Retinal pigment epithelial cell (primary cell): ENCODE measurements around the gene ZNF740.

Experiments used
- DNase-seq: peaks from one replicate; pipeline ENCODE4 v3.0.0-alpha.2; 2010; ENCODE audit warnings: low read depth
- H3K4me3 ChIP-seq: 2 replicates; pipeline ENCODE4 v1.5.1; 2011; ENCODE audit warnings: mild to moderate bottlenecking, low read length, control low read depth, moderate library complexity
- TF ChIP-seq, protein P1 (sequence below): conservative IDR thresholded peaks from 2 replicates; pipeline ENCODE4 v1.5.1; 2011; ENCODE audit warnings: low read depth, low read length, control low read depth, inconsistent platforms

Gene ZNF740

DNA sequence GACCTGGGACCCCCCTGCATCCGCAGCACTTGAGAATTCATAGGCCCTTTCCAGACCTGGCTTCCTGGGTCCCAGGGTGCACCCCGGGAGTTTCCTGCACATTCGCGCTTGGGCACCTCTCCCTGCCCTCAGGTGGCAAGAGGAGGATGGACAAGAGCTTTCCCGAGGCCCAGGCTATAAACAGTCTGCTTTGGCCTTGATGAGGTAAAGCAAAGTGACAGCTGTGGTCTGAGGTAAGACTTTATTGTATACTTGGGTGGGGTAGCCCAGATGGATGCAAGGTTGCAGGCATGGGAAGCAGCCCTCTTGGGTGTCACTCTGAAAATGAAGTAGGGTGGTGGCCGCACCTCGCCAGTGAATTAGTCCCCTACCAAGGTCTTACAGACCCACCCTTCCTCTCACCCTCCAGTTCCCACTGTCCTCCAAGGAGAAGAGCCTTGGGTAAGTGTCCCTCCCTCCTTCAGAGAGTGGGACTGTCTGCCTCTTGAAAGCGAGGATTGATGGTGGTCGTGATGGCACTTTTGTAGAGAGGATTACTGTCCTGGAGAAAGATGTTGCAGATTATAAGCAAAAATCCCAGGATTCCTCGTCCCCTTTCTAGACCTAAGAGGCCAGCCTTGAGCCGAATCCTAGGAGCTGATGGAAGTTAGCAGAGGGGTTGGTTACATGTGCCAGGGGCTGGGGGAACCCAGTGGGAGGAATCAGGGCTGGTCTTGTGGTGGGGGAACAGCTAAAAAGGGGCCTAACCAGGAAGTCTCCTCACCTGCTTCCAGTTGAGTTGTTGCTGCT lies 10.8 kb downstream of the ZNF740 start:
- DNase-seq, result no peak
- H3K4me3 ChIP-seq, result no peak overlapping the region
- TF ChIP-seq, protein P1, sequence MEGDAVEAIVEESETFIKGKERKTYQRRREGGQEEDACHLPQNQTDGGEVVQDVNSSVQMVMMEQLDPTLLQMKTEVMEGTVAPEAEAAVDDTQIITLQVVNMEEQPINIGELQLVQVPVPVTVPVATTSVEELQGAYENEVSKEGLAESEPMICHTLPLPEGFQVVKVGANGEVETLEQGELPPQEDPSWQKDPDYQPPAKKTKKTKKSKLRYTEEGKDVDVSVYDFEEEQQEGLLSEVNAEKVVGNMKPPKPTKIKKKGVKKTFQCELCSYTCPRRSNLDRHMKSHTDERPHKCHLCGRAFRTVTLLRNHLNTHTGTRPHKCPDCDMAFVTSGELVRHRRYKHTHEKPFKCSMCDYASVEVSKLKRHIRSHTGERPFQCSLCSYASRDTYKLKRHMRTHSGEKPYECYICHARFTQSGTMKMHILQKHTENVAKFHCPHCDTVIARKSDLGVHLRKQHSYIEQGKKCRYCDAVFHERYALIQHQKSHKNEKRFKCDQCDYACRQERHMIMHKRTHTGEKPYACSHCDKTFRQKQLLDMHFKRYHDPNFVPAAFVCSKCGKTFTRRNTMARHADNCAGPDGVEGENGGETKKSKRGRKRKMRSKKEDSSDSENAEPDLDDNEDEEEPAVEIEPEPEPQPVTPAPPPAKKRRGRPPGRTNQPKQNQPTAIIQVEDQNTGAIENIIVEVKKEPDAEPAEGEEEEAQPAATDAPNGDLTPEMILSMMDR, result no peak

DNA sequence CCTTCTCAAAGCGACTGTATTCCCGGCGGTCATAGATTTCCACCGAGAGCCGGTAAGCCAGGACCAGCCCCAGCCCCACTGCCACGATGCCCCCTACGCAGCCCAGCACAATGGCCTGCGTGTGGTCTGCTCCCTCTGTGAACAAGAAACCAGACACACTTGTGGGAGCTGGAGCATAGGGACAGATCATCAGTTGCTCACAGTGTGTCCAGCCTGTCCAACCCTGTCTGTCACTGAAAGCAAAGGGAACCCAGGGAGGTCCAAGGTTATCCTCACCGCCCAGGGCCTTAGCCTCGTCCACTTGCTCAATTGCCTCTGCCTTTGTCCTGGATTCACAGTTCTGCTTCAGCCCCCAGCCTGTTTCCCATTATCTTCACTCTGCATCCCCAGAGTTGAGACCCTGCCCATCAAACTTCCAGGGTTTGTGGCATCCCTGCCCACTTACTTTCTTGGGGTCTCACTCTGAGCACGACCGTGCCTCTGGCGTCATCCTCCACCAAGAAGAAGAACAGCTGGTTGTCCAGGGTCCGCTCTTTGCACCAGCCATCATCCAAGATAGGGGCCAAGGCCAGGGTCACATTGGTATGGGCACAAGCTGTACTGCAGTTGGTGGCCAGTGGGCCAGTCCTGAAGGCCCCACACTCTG lies 11.5 kb downstream of the ZNF740 start:
- no peak overlapping the region for H3K4me3 ChIP-seq
- DNase-seq, result no peak
- TF ChIP-seq, protein P1, result no peak

DNA sequence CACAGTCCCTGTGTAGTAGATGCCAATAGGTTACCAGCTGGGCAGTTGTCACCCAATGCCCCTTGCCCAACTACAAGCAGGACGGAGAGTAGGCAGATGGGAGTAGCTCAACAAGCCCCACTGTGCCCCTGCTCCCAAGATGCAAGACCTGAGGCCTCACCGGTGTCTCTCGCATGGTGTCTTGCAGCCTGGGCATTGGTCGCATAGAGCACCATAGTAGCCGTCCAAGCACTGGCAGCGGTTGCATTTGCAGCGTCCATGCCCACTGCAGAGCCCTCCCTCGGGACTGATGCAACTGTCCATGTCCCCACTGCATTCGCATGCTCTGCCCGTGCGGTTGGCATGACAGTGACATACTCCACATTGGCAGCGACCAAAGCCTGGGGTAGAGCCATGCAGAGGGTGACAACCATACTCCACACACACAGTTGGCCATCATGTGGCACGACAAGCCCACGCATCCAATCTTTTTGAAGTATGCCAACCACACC lies 12.1 kb downstream of the ZNF740 start:
- no peak for DNase-seq

DNA sequence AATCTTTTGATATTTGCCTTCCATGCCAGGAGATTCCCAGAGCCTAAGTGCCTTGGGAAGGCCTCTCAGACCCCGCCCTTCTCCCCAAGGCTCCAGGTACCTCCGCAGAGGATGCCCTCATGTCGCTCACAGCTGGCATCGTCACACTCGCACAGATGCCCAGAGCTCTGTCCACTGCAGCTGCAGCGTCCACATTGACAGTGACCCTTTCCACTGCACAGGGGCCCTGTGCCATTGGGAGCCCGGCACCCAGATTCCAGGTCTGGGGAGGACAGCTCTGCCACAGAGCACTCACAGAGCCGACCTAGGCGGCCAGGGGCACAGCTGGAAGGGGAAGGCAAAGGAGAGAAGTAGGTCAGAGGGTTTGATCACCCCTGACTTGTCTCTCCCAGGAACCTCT lies 12.5 kb downstream of the ZNF740 start:
- TF ChIP-seq, protein P1, result no peak
- DNase-seq, result no peak
- no peak overlapping the region for H3K4me3 ChIP-seq

More for the DNA sequence above, 12.1 kb downstream of the ZNF740 start:
- TF ChIP-seq, protein P1, result no peak
- H3K4me3 ChIP-seq, result no peak overlapping the region

DNA sequence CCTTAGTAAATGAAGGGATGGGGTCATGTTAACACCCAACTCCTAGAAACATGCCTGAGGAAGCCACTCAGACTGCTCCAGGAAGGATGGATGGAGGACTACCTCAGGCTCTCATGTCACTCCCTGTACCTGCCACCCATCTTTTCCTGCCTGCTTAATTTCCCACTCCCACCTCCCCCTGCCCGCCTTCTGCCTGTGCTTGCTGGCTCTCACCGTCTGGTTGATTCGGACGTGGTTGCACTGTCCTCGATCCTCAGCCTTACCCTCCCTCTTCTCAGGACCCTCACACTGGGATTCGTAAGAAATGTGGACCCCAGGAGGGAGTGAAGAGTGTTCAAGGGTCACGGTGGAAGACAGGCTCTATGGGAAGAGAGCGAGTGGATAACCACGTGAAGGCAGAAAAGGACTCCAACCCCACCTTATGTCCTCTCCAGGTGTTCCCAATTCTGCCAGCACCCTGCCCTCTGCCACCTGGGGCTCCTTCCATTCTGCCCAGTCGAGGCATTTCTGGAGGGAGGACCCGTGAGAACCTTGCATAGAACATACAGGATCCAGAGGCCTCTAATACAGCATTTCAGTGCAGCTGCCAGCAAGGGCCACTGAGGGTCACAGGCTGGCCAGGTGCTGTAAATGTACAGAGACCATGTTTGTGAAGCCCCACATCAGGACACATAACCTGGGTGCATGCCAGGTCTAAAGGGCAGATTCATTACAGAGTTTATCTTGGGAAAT lies 13.6 kb downstream of the ZNF740 start:
- TF ChIP-seq, protein P1, result no peak
- DNase-seq, result no peak
- H3K4me3 ChIP-seq, result no peak overlapping the region

DNA sequence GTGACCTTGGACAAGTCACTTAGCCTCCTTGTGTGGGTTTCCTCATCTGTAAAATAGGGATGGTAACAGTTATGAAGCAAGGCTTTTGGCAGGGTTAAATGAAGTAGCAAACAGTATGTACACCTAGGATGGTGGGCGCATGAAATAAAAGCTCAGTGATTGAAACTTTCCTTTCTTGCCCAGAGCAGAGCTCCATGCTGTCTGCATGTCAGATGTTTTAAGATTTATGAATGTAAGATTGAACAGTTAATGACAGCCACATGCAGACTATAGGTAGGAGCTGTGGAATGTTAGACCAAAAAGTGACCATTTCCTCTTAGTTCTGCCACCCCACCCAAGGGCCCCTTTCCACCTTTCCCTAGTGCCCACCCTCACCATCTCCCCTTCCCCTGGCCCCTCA lies 14.5 kb downstream of the ZNF740 start:
- TF ChIP-seq, protein P1, result no peak
- no peak for DNase-seq
- no peak overlapping the region for H3K4me3 ChIP-seq
